Esophagus squamous epithelium (tissue), 5 donors: ENCODE measurements around the gene ZDHHC20. TPM values are rescaled to one million over a fixed set of nuclear protein-coding genes. Genes with fewer than 3 reads are reported as not detected.

ENCODE experiments used
- DNase-seq: peaks from one replicate; lab custom pipeline; 2025; lab: John Stamatoyannopoulos, UW
- H3K27ac ChIP-seq, 4 donors: fragments of 200-600 bp; sonication (generic); one replicate each; pipeline ENCODE4 v1.5.1; 2016 to 2019; ENCODE audit warnings: mild to moderate bottlenecking in 1 of 4
- H3K27me3 ChIP-seq, 4 donors: fragments of 200-600 bp; sonication (generic); 1 replicate in 3 of 4; 2 replicates in 1 of 4; pipeline versions ENCODE4 v1.5.1 to v1.6.0; 2017 to 2021; ENCODE audit warnings: antibody characterized with exemption in 1 of 4
- H3K36me3 ChIP-seq, 3 donors: fragments of 200-600 bp; sonication (generic); one replicate each; pipeline ENCODE4 v1.5.1; 2016 to 2019
- H3K4me1 ChIP-seq, 3 donors: fragments of 200-600 bp; sonication (generic); one replicate each; pipeline ENCODE4 v1.5.1; 2017 to 2019
- H3K4me3 ChIP-seq, 4 donors: fragments of 200-600 bp; sonication (generic); 1 replicate in 3 of 4; 2 replicates in 1 of 4; pipeline ENCODE4 v1.5.1; 2016 to 2019; ENCODE audit warnings: mild to moderate bottlenecking in 2 of 4, moderate library complexity in 1 of 4
- H3K9me3 ChIP-seq, 3 donors: fragments of 200-600 bp; sonication (generic); one replicate each; pipeline ENCODE4 v1.5.1; 2016 to 2019
- CTCF ChIP-seq, 6 experiments: fragments of 450-650 bp in 4 of 6; fragments of 200-600 bp in 2 of 6; sonication (generic) in 2 of 6; IDR thresholded peaks; one replicate each; pipeline ENCODE4 v1.5.1; 2016 to 2019; ENCODE audit warnings: antibody characterized with exemption in 6 of 6, mild to moderate bottlenecking in 4 of 6, moderate library complexity in 4 of 6
- POLR2A ChIP-seq, 4 donors: fragments of 450-650 bp; IDR thresholded peaks; one replicate each; pipeline ENCODE4 v1.6.1; 2017; ENCODE audit warnings: antibody characterized with exemption in 4 of 4, mild to moderate bottlenecking in 4 of 4, moderate library complexity in 3 of 4
- WGBS, 2 donors: methylation state at CpG; one replicate each; pipeline ENCODE4 v1.1.5; 2018; 5-methylcytosine and 5-hydroxymethylcytosine counted together
- intact Hi-C: fragments of 100-400 bp; cut with DNase I; formaldehyde crosslinking; loops from one replicate; pipeline ENCODE4 v1.15.0; 2022
- total RNA-seq, 4 donors: library from RNA; depleted of rRNA; stranded (reverse); fragments of >200 nt; gene quantifications; one replicate each; pipeline ENCODE4 v1.1.0, GENCODE V29; 2016
- donor health status: DM: yes; HTN: yes; CAD: no.

ZDHHC20 gene
- total RNA-seq, 4 donors from 2014 or later, result 64.0 to 83.9 (median 74.9) TPM

GRCh38 chr13:21434588-21434987 is 24.5 kb downstream of the ZDHHC20 start:
- H3K27me3 ChIP-seq, result no peaks in the 10 kb centered on the region
- peaks cover 0 to 32% (median 14%) of the 10 kb centered on the region in 3 donors for H3K4me1 ChIP-seq
- no peaks in the 10 kb centered on the region for H3K36me3 ChIP-seq
- H3K4me3 ChIP-seq, result no peak overlapping the region
- DNase-seq, result no peak
- H3K9me3 ChIP-seq, result peaks cover 0 to 16% (median 0%) of the 10 kb centered on the region in 3 donors
- WGBS, 2 donors, result 65 to 70% methylated on average over 3 of the region's 3 CpGs
- no peak for TF ChIP-seq POLR2A (IDR thresholded peaks at IDR 0.05)
- no peak for TF ChIP-seq CTCF (IDR thresholded peaks at IDR 0.05)
- H3K27ac ChIP-seq, result peak overlapping the region in 2 of 4 donors; percentile 82 to 85
- intact Hi-C loops, result no loop called here

- intact Hi-C loops, result no loop called here
- no peak overlapping the region for H3K27ac ChIP-seq
- H3K9me3 ChIP-seq, result peaks cover 0 to 7% (median 7%) of the 10 kb centered on the region in 3 donors
- 90 to 92% methylated on average over 2 of the region's 2 CpGs for WGBS, 2 donors
- DNase-seq, result no peak
- H3K27me3 ChIP-seq, result no peaks in the 10 kb centered on the region
- TF ChIP-seq POLR2A (IDR thresholded peaks at IDR 0.05) (no peak), CTCF (IDR thresholded peaks at IDR 0.05) (no peak)
- H3K4me3 ChIP-seq, result no peak overlapping the region
- H3K4me1 ChIP-seq, result no peaks in the 10 kb centered on the region
- H3K36me3 ChIP-seq, result no peaks in the 10 kb centered on the region
Observed at GRCh38 chr13:21429211-21429610, 29.9 kb downstream of the ZDHHC20 start.

GRCh38 chr13:21427741-21428140 is 31.4 kb downstream of the ZDHHC20 start:
- H3K27me3 ChIP-seq, result no peaks in the 10 kb centered on the region
- H3K4me3 ChIP-seq, result no peak overlapping the region
- H3K36me3 ChIP-seq, result no peaks in the 10 kb centered on the region
- WGBS, 2 donors, result 78 to 88% methylated on average over 2 of the region's 2 CpGs
- H3K9me3 ChIP-seq, result peaks cover 0 to 7% (median 7%) of the 10 kb centered on the region in 3 donors
- no peak overlapping the region for H3K27ac ChIP-seq
- TF ChIP-seq POLR2A (IDR thresholded peaks at IDR 0.05) (no peak), CTCF (IDR thresholded peaks at IDR 0.05) (no peak)
- intact Hi-C loops, result no loop called here
- no peaks in the 10 kb centered on the region for H3K4me1 ChIP-seq
- DNase-seq, result no peak

- intact Hi-C loops, result no loop called here
- TF ChIP-seq POLR2A (IDR thresholded peaks at IDR 0.05) (no peak), CTCF (IDR thresholded peaks at IDR 0.05) (no peak)
- Histone ChIP-seq H3K36me3 (no peaks in the 10 kb centered on the region), H3K27ac (no peak overlapping the region), H3K27me3 (no peaks in the 10 kb centered on the region), H3K4me1 (no peaks in the 10 kb centered on the region), H3K9me3 (peaks cover 0 to 7% (median 7%) of the 10 kb centered on the region in 3 donors), H3K4me3 (no peak overlapping the region)
- no peak for DNase-seq
- 63 to 70% methylated on average over 1 of the region's 1 CpG for WGBS, 2 donors
Observed at GRCh38 chr13:21426238-21426637, 32.9 kb downstream of the ZDHHC20 start.

GRCh38 chr13:21420706-21421105 is 38.4 kb downstream of the ZDHHC20 start:
- peaks cover 0 to 6% (median 0%) of the 10 kb centered on the region in 3 donors for H3K4me1 ChIP-seq
- DNase-seq, result no peak
- WGBS, 2 donors, result 41 to 57% methylated on average over 3 of the region's 3 CpGs
- TF ChIP-seq CTCF (IDR thresholded peaks at IDR 0.05) (no peak), POLR2A (IDR thresholded peaks at IDR 0.05) (no peak)
- no peak overlapping the region for H3K4me3 ChIP-seq
- no peak overlapping the region for H3K27ac ChIP-seq
- peaks cover 0 to 33% (median 0%) of the 10 kb centered on the region in 3 donors for H3K36me3 ChIP-seq
- no peaks in the 10 kb centered on the region for H3K27me3 ChIP-seq
- H3K9me3 ChIP-seq, result no peaks in the 10 kb centered on the region
- intact Hi-C loops, result no loop called here
